PC-3 (cell line): ENCODE results near the gene ST6GALNAC4. TPM values are rescaled to one million over a fixed set of nuclear protein-coding genes. Genes with fewer than 3 reads are reported as not detected.

Source experiments
- ATAC-seq: fragments of 200-7000 bp; cut with Tn5 transposase; 2 replicates; pipeline ENCODE4 v1.9.1; 2020; ENCODE audit warnings: mild to moderate bottlenecking, moderate library complexity
- BruUV-seq: library from RNA; stranded (reverse); fragments of 400-500 nt; replicated peaks from 2 replicates; lab custom pipeline; 2021; lab: Mats Ljungman, UMichigan
- CTCF ChIA-PET: fragments of 300-600 bp; sonication (Branson Sonifier 250); formaldehyde crosslinking; loops from one replicate; lab custom pipeline; 2022; ENCODE audit warnings: antibody characterized with exemption; lab: Charles Lee
- POLR2A ChIA-PET: fragments of 300-600 bp; sonication (Branson Sonifier 250); formaldehyde crosslinking; loops from one replicate; lab custom pipeline; 2022; ENCODE audit warnings: antibody characterized with exemption; ENCODE audit not compliant: unreplicated experiment; lab: Charles Lee
- DNase-seq: peaks from one replicate; pipeline ENCODE4 v3.0.0-alpha.2; 2015
- H2AFZ ChIP-seq: fragments of 300-600 bp; sonication (generic); 2 replicates; pipeline ENCODE4 v1.6.0; 2016; ENCODE audit warnings: antibody characterized with exemption, low read length
- H3F3A ChIP-seq: fragments of 300-600 bp; sonication (generic); one replicate; pipeline ENCODE4 v1.6.0; 2017; ENCODE audit warnings: antibody characterized with exemption, low read length, control low read depth, mild to moderate bottlenecking; ENCODE audit not compliant: unreplicated experiment
- H3K27ac ChIP-seq: fragments of 300-600 bp; sonication (generic); 2 replicates; pipeline ENCODE4 v1.5.1; 2016; ENCODE audit warnings: mild to moderate bottlenecking, low read length
- H3K27me3 ChIP-seq: fragments of 300-600 bp; sonication (generic); 2 replicates; pipeline ENCODE4 v1.6.1; 2016; ENCODE audit warnings: low read length, mixed read lengths
- H3K36me3 ChIP-seq: fragments of 300-600 bp; sonication (generic); 2 replicates; pipeline ENCODE4 v1.6.1; 2016; ENCODE audit warnings: low read depth, mixed run types, low read length, mixed read lengths
- H3K4me1 ChIP-seq: fragments of 300-600 bp; sonication (generic); 2 replicates; pipeline ENCODE4 v1.5.1; 2016; ENCODE audit warnings: low read length; ENCODE audit not compliant: insufficient read depth
- H3K4me2 ChIP-seq: fragments of 300-600 bp; sonication (generic); 2 replicates; pipeline ENCODE4 v1.6.0; 2016; ENCODE audit warnings: low read length
- H3K4me3 ChIP-seq: fragments of 300-600 bp; sonication (generic); 2 replicates; pipeline ENCODE4 v1.5.1; 2016; ENCODE audit warnings: mild to moderate bottlenecking, low read length, mixed read lengths
- H3K79me2 ChIP-seq: fragments of 300-600 bp; sonication (generic); 2 replicates; pipeline ENCODE4 v1.6.1; 2017; ENCODE audit warnings: low read length, mixed read lengths
- H3K9ac ChIP-seq: fragments of 300-600 bp; sonication (generic); 2 replicates; pipeline ENCODE4 v1.6.0; 2016; ENCODE audit warnings: mild to moderate bottlenecking, low read length
- H3K9me2 ChIP-seq: fragments of 300-600 bp; sonication (generic); replicated peaks from 2 replicates; pipeline ENCODE4 v1.6.1; 2016; ENCODE audit warnings: mixed run types, low read length, mixed read lengths
- H3K9me3 ChIP-seq: fragments of 300-600 bp; sonication (generic); 2 replicates; pipeline ENCODE4 v1.6.1; 2016; ENCODE audit warnings: low read length, mixed read lengths
- H4K20me1 ChIP-seq: fragments of 300-600 bp; sonication (generic); 2 replicates; pipeline ENCODE4 v1.6.1; 2016; ENCODE audit warnings: low read length, mixed read lengths
- CTCF ChIP-seq: fragments of 300-600 bp; sonication (generic); conservative IDR thresholded peaks from 2 replicates; pipeline ENCODE4 v1.5.1; 2017; ENCODE audit warnings: antibody characterized with exemption, low read depth, mild to moderate bottlenecking, low read length
- EZH2 ChIP-seq: fragments of 300-600 bp; sonication (generic); IDR thresholded peaks from one replicate; pipeline ENCODE4 v1.6.1; 2017; ENCODE audit warnings: antibody characterized with exemption, mild to moderate bottlenecking, low read length; ENCODE audit not compliant: unreplicated experiment
- EZH2phosphoT487 ChIP-seq: fragments of 300-600 bp; sonication (generic); IDR thresholded peaks from 2 replicates; pipeline ENCODE4 v1.6.1; 2018; ENCODE audit warnings: mild to moderate bottlenecking, antibody characterized with exemption, low read length, borderline replicate concordance
- intact Hi-C: fragments of 100-400 bp; cut with micrococcal nuclease; formaldehyde crosslinking; loops from 2 replicates; pipeline ENCODE4 v1.9.0; 2023
- total RNA-seq: library from RNA; depleted of rRNA; stranded (reverse); fragments of >200 nt; gene quantifications from 2 replicates; pipeline ENCODE4 v1.2.3, GENCODE V29; 2014

ST6GALNAC4 gene
- total RNA-seq, 1 experiment from 2014 or later, result 26.9 TPM

GRCh38 chr9:127963359-127964064 is 46.7 kb upstream of the ST6GALNAC4 start:
- Histone ChIP-seq H3K9me2 (no peaks in the 10 kb centered on the region), H4K20me1 (no peaks in the 10 kb centered on the region), H2AFZ (no peak overlapping the region), H3K36me3 (no peaks in the 10 kb centered on the region), H3K9ac (no peak overlapping the region), H3K4me2 (no peak overlapping the region), H3K27ac (no peak overlapping the region), H3K4me3 (no peak overlapping the region), H3K27me3 (no peaks in the 10 kb centered on the region), H3F3A (no peaks in the 10 kb centered on the region), H3K4me1 (peaks cover 36% of the 10 kb centered on the region), H3K79me2 (peaks cover 76% of the 10 kb centered on the region), H3K9me3 (no peaks in the 10 kb centered on the region)
- ChIA-PET POLR2A (no interaction called here), CTCF (no interaction called here)
- TF ChIP-seq EZH2 (no peak), CTCF (no peak), EZH2phosphoT487 (no peak)
- no peak for DNase-seq
- ATAC-seq, result no peak
- intact Hi-C loops, result no loop called here
- BruUV-seq, result no TSS peak

- intact Hi-C loops, result no loop called here
- no peak for ATAC-seq
- DNase-seq, result no peak
- ChIA-PET POLR2A (no interaction called here), CTCF (no interaction called here)
- H3K27ac ChIP-seq, result no peak overlapping the region
- peaks cover 30% of the 10 kb centered on the region for H3K4me1 ChIP-seq
- H3K9ac ChIP-seq, result no peak overlapping the region
- no peak overlapping the region for H3K4me2 ChIP-seq
- no peaks in the 10 kb centered on the region for H3K9me2 ChIP-seq
- no peaks in the 10 kb centered on the region for H3F3A ChIP-seq
- H3K27me3 ChIP-seq, result no peaks in the 10 kb centered on the region
- H4K20me1 ChIP-seq, result no peaks in the 10 kb centered on the region
- H3K9me3 ChIP-seq, result no peaks in the 10 kb centered on the region
- H3K79me2 ChIP-seq, result peaks cover 77% of the 10 kb centered on the region
- H3K4me3 ChIP-seq, result no peak overlapping the region
- H2AFZ ChIP-seq, result no peak overlapping the region
- TF ChIP-seq EZH2phosphoT487, result no peak
- no peak for TF ChIP-seq CTCF
- TF ChIP-seq EZH2, result no peak
- H3K36me3 ChIP-seq, result no peaks in the 10 kb centered on the region
- BruUV-seq, result no TSS peak
Observed at GRCh38 chr9:127963041-127963358, 46.2 kb upstream of the ST6GALNAC4 start.

- Histone ChIP-seq H3K79me2 (peaks cover 77% of the 10 kb centered on the region), H3K9ac (no peak overlapping the region), H3K9me2 (no peaks in the 10 kb centered on the region), H3K27me3 (no peaks in the 10 kb centered on the region), H3K4me2 (no peak overlapping the region), H3K36me3 (peaks cover 3% of the 10 kb centered on the region; the same call in 1 of the 2 replicates), H3K4me3 (no peak overlapping the region), H2AFZ (no peak overlapping the region), H3K4me1 (peaks cover 23% of the 10 kb centered on the region), H4K20me1 (no peaks in the 10 kb centered on the region), H3F3A (no peaks in the 10 kb centered on the region), H3K27ac (no peak overlapping the region), H3K9me3 (no peaks in the 10 kb centered on the region)
- DNase-seq (no peak), ATAC-seq (no peak)
- BruUV-seq, result no TSS peak
- intact Hi-C loops, result no loop called here
- ChIA-PET CTCF (no interaction called here), POLR2A (no interaction called here)
- TF ChIP-seq CTCF, result no peak
Observed at GRCh38 chr9:127962278-127962677, 45.4 kb upstream of the ST6GALNAC4 start.
